HEK293 (cell line): ENCODE results near the gene AIRE.

Source experiments
- GFI1B ChIP-seq: fragments of 450-650 bp; formaldehyde crosslinking; IDR thresholded peaks from 2 replicates; pipeline ENCODE4 v1.5.1; 2016; ENCODE audit warnings: missing biosample characterization, missing genetic modification characterization
- IKZF3 ChIP-seq: fragments of 450-650 bp; IDR thresholded peaks from 2 replicates; pipeline ENCODE4 v1.5.0; 2018; ENCODE audit warnings: missing biosample characterization, mild to moderate bottlenecking, missing genetic modification characterization, moderate library complexity
- KLF17 ChIP-seq: fragments of 450-650 bp; formaldehyde crosslinking; IDR thresholded peaks from 2 replicates; pipeline ENCODE4 v1.5.1; 2016; ENCODE audit warnings: missing biosample characterization, missing genetic modification characterization
- MYNN ChIP-seq: fragments of 450-650 bp; formaldehyde crosslinking; IDR thresholded peaks from 2 replicates; pipeline ENCODE4 v1.5.1; 2016; ENCODE audit warnings: missing biosample characterization, missing genetic modification characterization, borderline replicate concordance
- PATZ1 ChIP-seq: fragments of 450-650 bp; formaldehyde crosslinking; IDR thresholded peaks from 2 replicates; pipeline ENCODE4 v1.5.1; 2016; ENCODE audit warnings: missing biosample characterization, missing genetic modification characterization
- REPIN1 ChIP-seq: fragments of 450-650 bp; formaldehyde crosslinking; IDR thresholded peaks from 2 replicates; pipeline ENCODE4 v1.5.1; 2017; ENCODE audit warnings: missing biosample characterization, missing genetic modification characterization, low read depth
- SP2 ChIP-seq: fragments of 450-650 bp; formaldehyde crosslinking; IDR thresholded peaks from 2 replicates; pipeline ENCODE4 v1.5.1; 2016; ENCODE audit warnings: missing biosample characterization, missing genetic modification characterization
- SP7 ChIP-seq: fragments of 450-650 bp; formaldehyde crosslinking; IDR thresholded peaks from 2 replicates; pipeline ENCODE4 v1.5.1; 2016; ENCODE audit warnings: missing biosample characterization, missing genetic modification characterization
- TRIM28 ChIP-seq: IDR thresholded peaks from 2 replicates; pipeline ENCODE4 v1.6.1; 2011; ENCODE audit warnings: low read length, control low read depth, borderline replicate concordance
- YY2 ChIP-seq: fragments of 450-650 bp; formaldehyde crosslinking; IDR thresholded peaks from 2 replicates; pipeline ENCODE4 v1.5.1; 2016; ENCODE audit warnings: missing biosample characterization, missing genetic modification characterization
- ZBTB1 ChIP-seq: fragments of 450-650 bp; formaldehyde crosslinking; IDR thresholded peaks from 2 replicates; pipeline ENCODE4 v1.5.1; 2016; ENCODE audit warnings: missing biosample characterization, missing genetic modification characterization
- ZBTB17 ChIP-seq: fragments of 450-650 bp; formaldehyde crosslinking; IDR thresholded peaks from 2 replicates; pipeline ENCODE4 v1.5.1; 2016; ENCODE audit warnings: missing biosample characterization, missing genetic modification characterization
- ZBTB20 ChIP-seq: fragments of 450-650 bp; formaldehyde crosslinking; IDR thresholded peaks from 2 replicates; pipeline ENCODE4 v1.5.1; 2016; ENCODE audit warnings: missing biosample characterization, missing genetic modification characterization
- ZBTB48 ChIP-seq: fragments of 450-650 bp; formaldehyde crosslinking; IDR thresholded peaks from 2 replicates; pipeline ENCODE4 v1.5.1; 2016; ENCODE audit warnings: missing biosample characterization, missing genetic modification characterization
- ZFP37 ChIP-seq: fragments of 450-650 bp; formaldehyde crosslinking; IDR thresholded peaks from 2 replicates; pipeline ENCODE4 v1.5.1; 2016; ENCODE audit warnings: missing biosample characterization, missing genetic modification characterization
- ZNF132 ChIP-seq: fragments of 450-650 bp; formaldehyde crosslinking; IDR thresholded peaks from 2 replicates; pipeline ENCODE4 v1.5.1; 2017; ENCODE audit warnings: missing biosample characterization, missing genetic modification characterization, borderline replicate concordance
- ZNF146 ChIP-seq: fragments of 450-650 bp; formaldehyde crosslinking; IDR thresholded peaks from 2 replicates; pipeline ENCODE4 v1.5.1; 2016; ENCODE audit warnings: missing biosample characterization, missing genetic modification characterization
- ZNF184 ChIP-seq: fragments of 450-650 bp; IDR thresholded peaks from 2 replicates; pipeline ENCODE4 v1.5.1; 2018; ENCODE audit warnings: missing biosample characterization, mild to moderate bottlenecking, missing genetic modification characterization
- ZNF221 ChIP-seq: fragments of 450-650 bp; formaldehyde crosslinking; IDR thresholded peaks from 2 replicates; pipeline ENCODE4 v1.5.1; 2017; ENCODE audit warnings: missing biosample characterization, missing genetic modification characterization, borderline replicate concordance
- ZNF292 ChIP-seq: fragments of 450-650 bp; formaldehyde crosslinking; IDR thresholded peaks from 2 replicates; pipeline ENCODE4 v1.5.1; 2016; ENCODE audit warnings: low read depth, missing biosample characterization, missing genetic modification characterization, borderline replicate concordance
- ZNF311 ChIP-seq: fragments of 450-650 bp; formaldehyde crosslinking; IDR thresholded peaks from 2 replicates; pipeline ENCODE4 v1.5.1; 2017; ENCODE audit warnings: missing biosample characterization, missing genetic modification characterization, borderline replicate concordance
- ZNF335 ChIP-seq: fragments of 450-650 bp; formaldehyde crosslinking; conservative IDR thresholded peaks from 2 replicates; pipeline ENCODE4 v1.5.1; 2016; ENCODE audit warnings: missing biosample characterization, missing genetic modification characterization
- ZNF362 ChIP-seq: fragments of 450-650 bp; formaldehyde crosslinking; IDR thresholded peaks from 2 replicates; pipeline ENCODE4 v1.5.1; 2016; ENCODE audit warnings: missing biosample characterization, missing genetic modification characterization
- ZNF37A ChIP-seq: fragments of 450-650 bp; IDR thresholded peaks from 2 replicates; pipeline ENCODE4 v1.5.1; 2018; ENCODE audit warnings: missing biosample characterization, missing genetic modification characterization
- ZNF433 ChIP-seq: fragments of 450-650 bp; formaldehyde crosslinking; IDR thresholded peaks from 2 replicates; pipeline ENCODE4 v1.5.1; 2016; ENCODE audit warnings: missing biosample characterization, missing genetic modification characterization, low read depth
- ZNF544 ChIP-seq: fragments of 450-650 bp; formaldehyde crosslinking; IDR thresholded peaks from 2 replicates; pipeline ENCODE4 v1.5.0; 2017; ENCODE audit warnings: missing biosample characterization, missing genetic modification characterization
- ZNF626 ChIP-seq: fragments of 450-650 bp; sonication (Bioruptor Pico); formaldehyde crosslinking; IDR thresholded peaks from 2 replicates; pipeline ENCODE4 v1.5.1; 2018; ENCODE audit warnings: missing biosample characterization, missing genetic modification characterization, inconsistent platforms
- ZNF629 ChIP-seq: fragments of 450-650 bp; formaldehyde crosslinking; IDR thresholded peaks from 2 replicates; pipeline ENCODE4 v1.5.1; 2017; ENCODE audit warnings: missing biosample characterization, missing genetic modification characterization
- ZNF639 ChIP-seq: fragments of 450-650 bp; formaldehyde crosslinking; IDR thresholded peaks from 2 replicates; pipeline ENCODE4 v1.5.1; 2016; ENCODE audit warnings: missing biosample characterization, missing genetic modification characterization
- ZNF677 ChIP-seq: fragments of 450-650 bp; IDR thresholded peaks from 2 replicates; pipeline ENCODE4 v1.5.0; 2018; ENCODE audit warnings: missing biosample characterization, mild to moderate bottlenecking, missing genetic modification characterization, moderate library complexity
- ZNF704 ChIP-seq: fragments of 450-650 bp; formaldehyde crosslinking; IDR thresholded peaks from 2 replicates; pipeline ENCODE4 v1.5.1; 2016; ENCODE audit warnings: missing biosample characterization, missing genetic modification characterization
- ZNF785 ChIP-seq: fragments of 450-650 bp; formaldehyde crosslinking; IDR thresholded peaks from 2 replicates; pipeline ENCODE4 v1.5.1; 2016; ENCODE audit warnings: missing biosample characterization, missing genetic modification characterization
- ZNF830 ChIP-seq: fragments of 450-650 bp; IDR thresholded peaks from 2 replicates; pipeline ENCODE4 v1.5.0; 2018; ENCODE audit warnings: missing biosample characterization, missing genetic modification characterization, low read depth, mild to moderate bottlenecking, moderate library complexity
- ZNF837 ChIP-seq: fragments of 450-650 bp; formaldehyde crosslinking; IDR thresholded peaks from 2 replicates; pipeline ENCODE4 v1.5.1; 2016; ENCODE audit warnings: missing biosample characterization, missing genetic modification characterization

Gene AIRE

GRCh38 chr21:44297525-44298290, 12.0 kb downstream of the AIRE start (continued):
- TF ChIP-seq ZNF677 (no peak), ZNF37A (no peak), TRIM28 (no peak), ZNF335 (tag by site-specific recombination) (peak; percentile 50; the same call in 1 of the 2 replicates), ZNF837 (tag by site-specific recombination) (no peak), ZNF433 (tag by site-specific recombination) (no peak), ZBTB48 (tag by site-specific recombination) (no peak), PATZ1 (tag by site-specific recombination) (peak; percentile 54; the same call in 1 of the 2 replicates), ZBTB20 (tag by site-specific recombination) (no peak), ZNF704 (no peak), ZNF292 (tag by site-specific recombination) (no peak), ZNF830 (tag by site-specific recombination) (no peak), MYNN (tag by site-specific recombination) (no peak), YY2 (tag by site-specific recombination) (no peak), ZNF362 (no peak), ZNF184 (tag by site-specific recombination) (no peak), ZNF626 (tag by site-specific recombination) (no peak), REPIN1 (tag by site-specific recombination) (peak; percentile 26; the same call in 1 of the 2 replicates), GFI1B (tag by site-specific recombination) (no peak), ZNF639 (tag by site-specific recombination) (peak; percentile 32; the same call in 1 of the 2 replicates), KLF17 (tag by site-specific recombination) (peak; percentile 38; the same call in 1 of the 2 replicates), ZNF221 (tag by site-specific recombination) (no peak), ZNF785 (tag by site-specific recombination) (no peak), ZNF311 (tag by site-specific recombination) (no peak), ZNF629 (tag by site-specific recombination) (no peak), ZBTB17 (tag by site-specific recombination) (peak; percentile 64; the same call in 1 of the 2 replicates), ZNF132 (tag by site-specific recombination) (no peak), SP7 (peak; percentile 34; the same call in 1 of the 2 replicates), ZFP37 (tag by site-specific recombination) (no peak), ZBTB1 (tag by site-specific recombination) (no peak), ZNF544 (tag by site-specific recombination) (no peak), IKZF3 (tag by site-specific recombination) (0 out of 2 replicates have a peak, but pooled peaks have one; percentile 18), ZNF146 (tag by site-specific recombination) (no peak), SP2 (tag by site-specific recombination) (no peak)
